GM21528 (cell line): ENCODE measurements around the gene KLK6.

Experiments
- ATAC-seq: cut with Tn5 transposase; IDR thresholded peaks from one replicate; pipeline ENCODE4 v1.9.1; 2021; ENCODE audit warnings: mild to moderate bottlenecking, moderate library complexity; ENCODE audit not compliant: unreplicated experiment, low FRiP score

KLK6 gene

DNA sequence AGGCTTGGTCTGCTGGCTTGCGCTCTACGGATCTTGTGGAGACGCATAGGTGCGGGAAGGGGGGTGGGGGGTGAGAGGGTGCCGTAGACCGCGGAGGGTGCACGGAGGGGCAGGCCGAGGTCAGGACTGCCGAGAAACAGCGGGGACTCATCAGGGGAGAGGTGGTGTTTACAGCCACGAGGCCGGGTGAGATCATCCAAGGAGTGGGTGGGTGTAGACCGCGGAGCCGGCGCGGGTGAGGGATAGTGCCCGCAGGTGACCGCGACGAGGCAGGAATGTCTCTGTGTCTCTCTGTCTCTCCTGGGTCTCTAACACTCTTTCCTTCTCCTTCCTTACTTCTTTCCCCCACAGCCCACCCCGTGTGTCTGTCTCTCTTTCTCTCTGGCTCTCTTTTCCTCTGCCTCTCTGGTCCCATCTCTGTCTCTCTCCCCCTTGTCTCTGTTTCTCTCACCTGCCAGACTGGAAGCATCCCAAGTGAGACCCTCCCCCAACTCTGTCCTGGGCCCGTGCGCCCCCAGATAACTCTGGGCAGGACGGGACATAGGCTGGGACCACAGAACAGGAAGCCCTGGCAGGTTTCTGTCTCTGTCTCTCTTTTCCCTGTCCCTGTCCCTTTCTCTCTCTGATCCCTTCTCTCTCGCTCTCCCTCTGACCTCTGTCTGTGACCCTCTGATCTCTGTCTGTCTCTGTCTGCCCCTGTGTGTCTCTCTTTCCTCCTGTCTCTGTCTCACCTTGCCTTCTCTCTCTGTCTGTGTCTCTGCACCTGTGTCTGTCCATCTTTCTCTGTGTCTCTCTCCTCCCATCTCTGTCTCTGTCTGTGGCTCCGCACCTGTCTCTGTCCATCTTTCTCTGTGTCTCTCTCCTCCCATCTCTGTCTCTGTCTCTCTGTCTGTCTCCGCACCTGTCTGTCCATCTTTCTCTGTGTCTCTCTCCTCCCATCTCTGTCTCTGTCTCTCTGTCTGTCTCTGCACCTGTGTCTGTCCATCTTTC lies 56.4 kb downstream of the KLK6 start:
- no peak for ATAC-seq

DNA sequence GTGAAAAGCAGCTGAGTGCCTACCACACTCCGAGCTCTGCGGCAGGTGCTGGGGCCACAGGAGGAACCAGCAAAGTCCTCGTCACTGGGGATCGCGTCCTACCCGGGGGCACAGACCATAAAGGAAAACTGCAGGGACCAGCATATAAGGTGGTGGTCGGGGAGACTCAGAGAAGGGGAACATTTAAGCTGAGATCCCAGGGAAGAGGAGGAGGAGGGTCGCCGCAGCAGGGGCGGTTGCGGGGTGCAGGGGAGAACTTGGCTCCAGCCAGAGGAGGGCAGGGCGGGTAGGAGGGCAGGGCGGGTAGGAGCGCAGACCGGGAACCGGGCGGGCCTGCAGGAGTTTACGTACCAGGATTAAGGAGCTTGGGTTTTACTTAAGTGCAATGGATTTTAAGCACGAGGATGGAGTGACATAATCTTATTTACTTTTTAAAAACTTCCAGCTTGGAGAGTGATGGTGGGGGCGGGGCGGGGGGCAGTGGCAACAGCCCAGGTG lies 57.2 kb downstream of the KLK6 start:
- no peak for ATAC-seq

DNA sequence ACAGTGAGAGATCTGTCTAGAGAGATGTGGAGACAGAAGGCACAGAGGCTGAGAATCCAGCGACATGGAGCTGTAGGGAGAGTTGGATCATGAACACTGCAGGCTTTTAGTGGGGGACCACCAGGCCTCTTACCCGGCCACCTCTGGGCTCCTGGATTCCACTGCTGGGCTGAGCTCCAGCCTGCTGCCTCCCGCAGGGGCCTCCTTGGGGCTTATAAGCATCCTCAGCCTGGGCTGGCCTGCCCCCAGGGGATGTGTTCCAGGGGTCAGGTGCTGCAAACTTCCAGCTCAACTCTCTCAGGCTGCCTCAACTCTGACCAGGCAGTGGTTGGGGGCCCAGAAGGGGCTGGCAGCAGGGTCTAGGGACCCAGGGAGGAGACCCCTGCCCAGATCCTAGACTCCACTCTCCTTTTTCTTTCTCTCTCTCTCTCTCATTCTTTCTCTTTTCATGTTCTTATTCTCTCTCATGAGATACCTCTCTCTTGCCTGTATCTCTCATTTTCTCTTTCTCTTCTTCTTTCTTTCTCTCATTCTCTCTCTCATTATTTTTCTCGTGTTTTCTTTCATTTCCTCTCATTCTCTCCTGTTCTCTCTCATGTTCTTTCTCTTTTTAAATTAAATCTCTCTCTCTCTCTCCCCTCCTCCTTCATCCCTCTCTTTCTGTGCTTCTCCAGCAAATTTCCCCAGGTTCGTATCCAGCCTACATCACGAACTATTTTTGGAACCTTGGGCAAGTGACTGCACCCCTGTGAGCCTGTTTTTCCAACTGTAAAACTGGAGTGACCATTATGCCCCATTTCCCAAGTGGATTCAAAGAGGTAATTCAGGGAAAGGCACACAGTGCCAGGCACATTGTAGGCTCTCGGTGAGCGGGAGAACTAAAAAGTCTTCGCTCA lies 57.9 kb downstream of the KLK6 start, which contains the start of gene KLK4:
Gene KLK4 (minus strand): TSS at position 190 of the 896 bp plus-strand sequence. CDS start 657 bp downstream, outside the sequence.
- no peak for ATAC-seq

DNA sequence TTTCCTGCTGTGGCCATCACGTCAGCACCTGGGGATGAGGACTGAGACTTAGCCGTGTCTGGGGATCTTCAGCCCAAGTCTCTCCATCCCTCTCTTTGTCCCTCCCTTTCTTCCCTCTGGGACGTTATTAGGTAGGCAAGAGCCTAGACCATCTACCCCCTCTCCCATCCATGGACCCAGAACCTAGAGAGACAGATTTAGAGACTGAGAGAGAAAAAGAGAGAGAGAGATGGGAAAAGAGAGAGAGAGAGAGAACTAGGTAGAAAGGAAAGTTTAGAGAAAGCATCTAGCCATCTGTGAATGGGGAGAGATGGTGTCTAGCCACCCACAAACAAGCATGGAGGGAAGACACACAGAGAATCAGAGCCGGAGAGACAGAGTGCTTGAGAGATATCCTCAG lies 58.7 kb downstream of the KLK6 start:
- no peak for ATAC-seq

DNA sequence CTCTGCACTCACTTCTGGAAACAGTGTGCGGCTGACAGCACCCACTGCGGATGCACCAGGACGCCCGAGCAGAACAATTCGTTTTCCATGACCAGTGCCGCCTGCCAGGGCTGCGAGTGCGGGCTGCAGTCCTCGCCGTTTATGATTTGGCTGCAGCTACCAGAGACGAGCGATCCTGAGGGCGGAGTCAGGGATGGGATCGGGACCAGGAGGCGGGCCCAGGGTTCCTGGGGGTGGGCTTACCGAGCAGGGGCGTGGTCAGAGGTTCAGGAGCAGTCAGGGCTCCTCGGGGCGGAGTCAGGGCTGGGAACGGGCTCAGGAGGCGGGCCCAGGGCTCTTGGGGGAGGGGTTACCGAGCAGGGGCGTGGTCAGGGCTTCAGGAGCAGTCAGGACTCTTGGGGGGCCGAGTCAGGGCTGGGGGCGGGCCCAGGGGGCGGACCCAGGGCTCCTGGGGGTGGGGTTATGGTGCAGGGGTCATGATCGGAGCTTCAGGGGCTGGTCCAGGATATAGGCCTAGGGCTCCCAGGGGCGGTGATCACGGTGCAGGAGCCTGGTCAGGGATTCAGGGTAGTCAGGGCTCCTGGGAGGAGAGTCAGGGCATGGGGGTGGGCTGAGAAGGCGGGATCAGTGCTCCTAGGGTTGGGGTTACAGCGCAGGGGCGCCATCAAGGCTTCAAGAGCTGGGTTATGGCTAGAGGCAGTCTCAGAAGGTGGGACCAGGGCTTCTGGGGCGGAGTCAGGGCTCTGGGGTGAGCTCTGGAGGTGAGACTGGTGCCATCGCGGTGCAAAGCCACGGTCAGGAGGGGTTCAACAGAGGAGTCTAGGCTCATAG lies 59.9 kb downstream of the KLK6 start:
- no peak for ATAC-seq
